Activated naive CD4-positive, alpha-beta T cell treated with anti-CD3 and anti-CD28 coated beads, Interleukin-2, amount 50 U/mL, for 16 hours (primary cell): Measurements from ENCODE around the gene NEDD4.
"Not testable (repeated sequence)": the region's sequence is repeated elsewhere in the genome, so short reads cannot be mapped to it uniquely, and the experiment has no call there.

Source experiments
- DNase-seq: peaks from one replicate; pipeline ENCODE4 v3.0.0-alpha.2; 2020

Gene NEDD4

DNA sequence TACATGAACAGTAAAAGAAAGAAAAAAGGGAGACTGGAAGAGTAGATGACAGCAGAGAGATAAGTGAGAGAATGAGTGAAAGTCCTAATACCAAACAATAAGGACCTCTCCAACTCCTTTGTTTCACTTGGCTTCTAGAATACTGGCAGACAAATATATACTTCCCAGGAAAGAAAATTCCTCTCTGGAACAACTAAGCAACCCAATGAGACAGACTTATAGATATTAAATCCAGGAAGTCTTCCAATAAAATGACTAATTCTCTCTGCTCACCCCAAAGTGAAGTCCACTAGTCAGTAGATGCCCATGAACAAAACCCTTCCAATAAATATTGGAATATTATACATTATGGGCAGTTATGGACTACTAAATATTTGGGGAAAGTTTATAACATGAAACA, 114.2 kb downstream of the NEDD4 start:
- no peak for DNase-seq

DNA sequence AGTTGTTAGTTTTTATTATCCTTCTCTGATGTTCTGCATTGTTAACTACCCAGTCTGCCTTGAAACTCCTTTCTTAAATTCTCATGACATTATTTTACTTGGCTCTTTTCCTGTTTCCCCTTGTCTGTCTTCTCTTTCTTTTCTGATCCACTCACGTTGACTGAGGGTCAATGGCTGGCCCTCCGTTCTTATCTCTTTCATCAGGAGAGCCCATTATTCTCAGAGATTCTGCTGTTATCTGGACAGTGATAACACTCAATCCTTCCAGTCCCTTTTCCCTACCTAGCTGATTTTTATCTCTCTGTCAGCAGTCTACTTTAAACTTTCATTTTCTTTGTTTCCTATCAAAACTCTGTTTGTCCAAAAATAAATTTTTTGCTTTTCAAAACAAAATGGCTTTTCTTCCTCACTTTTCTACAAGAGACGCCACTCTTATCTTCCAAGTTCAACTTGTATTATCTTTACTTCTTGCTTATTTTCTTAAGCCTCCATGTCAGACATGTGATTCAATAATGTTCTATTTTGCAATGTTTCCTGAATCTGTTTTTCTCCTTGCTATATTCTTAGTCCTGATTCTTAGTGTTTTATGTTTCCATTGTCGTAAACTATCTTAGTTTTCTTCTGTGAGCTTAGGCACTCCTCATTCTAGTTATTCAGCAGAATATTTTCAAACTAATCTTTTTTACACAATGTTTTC, 120.2 kb downstream of the NEDD4 start:
- DNase-seq: no peak

DNA sequence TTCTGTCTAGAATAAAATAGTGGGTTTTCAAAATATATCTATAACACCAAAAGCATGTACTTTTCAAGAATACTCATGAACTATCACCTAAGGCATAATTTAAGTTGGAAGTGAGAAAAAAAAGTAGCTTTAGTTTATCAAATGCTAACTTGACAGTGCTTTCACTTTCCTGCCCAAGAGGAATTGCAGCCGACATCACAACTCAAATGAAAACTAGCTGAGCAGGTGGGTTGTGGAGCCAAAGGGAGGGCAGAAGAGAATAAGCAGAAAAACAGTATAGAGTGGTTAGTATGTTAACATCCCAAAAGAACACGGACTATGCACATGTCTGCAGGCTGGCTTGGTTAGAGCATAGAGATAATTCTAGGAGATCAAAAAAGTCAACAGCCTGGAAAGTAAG, 120.9 kb downstream of the NEDD4 start:
- DNase-seq: no peak

DNA sequence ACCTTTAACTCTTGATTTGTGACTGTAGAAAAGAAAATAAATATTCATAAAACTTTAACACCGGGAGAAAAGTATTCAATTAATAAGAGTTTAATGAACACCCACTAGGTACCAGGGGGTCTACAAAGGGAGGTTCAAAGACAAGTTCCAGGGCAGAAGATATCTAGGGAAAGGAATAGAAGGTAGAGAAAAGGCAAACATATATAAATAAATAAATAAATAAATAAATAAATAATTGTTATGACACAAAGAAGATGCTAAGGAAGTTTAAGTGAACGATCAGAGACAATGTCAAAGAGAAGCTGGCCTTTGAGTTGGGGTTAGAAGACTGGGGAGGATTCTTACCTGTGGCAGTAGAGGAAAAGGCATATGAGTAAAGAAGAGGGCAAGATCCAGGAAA, 123.8 kb downstream of the NEDD4 start:
- DNase-seq: no peak

DNA sequence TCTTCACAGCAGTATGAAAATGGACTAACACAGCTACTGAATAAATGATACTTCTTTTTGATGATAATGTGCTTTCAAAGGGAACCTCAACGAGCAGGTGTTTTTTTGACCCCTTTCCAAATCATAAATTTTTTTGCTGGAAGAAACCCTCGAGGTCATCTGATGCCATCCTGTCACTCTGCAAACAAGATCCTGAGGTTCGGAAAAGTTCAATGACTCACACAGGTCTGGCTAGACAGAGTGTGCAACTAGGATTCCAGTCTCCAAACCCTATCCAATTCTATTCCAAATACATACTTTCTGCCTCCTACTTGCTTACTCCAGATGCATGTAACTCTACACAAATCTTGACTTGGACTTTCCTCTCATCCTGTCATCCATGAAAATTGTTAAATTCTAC, 124.7 kb downstream of the NEDD4 start:
- no peak for DNase-seq

DNA sequence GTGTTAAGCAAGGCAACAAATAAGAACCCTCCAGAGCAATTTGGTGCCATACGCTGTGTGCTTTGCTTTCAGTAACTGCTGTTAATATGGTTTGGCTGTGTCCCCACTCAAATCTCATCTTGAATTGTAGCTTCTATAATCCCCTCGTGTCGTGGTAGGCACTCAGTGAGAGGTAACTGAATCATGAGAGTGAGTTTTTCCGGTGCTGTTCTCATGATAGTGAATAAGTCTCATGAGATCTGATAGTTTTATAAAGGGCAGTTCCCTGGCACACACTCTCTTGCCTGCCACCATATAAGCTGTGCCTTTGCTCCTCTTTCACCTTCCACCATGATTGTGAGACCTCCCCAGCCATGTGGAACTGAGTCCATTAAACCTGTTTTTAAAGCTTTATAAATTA, 125.1 kb downstream of the NEDD4 start:
- DNase-seq: not testable (repeated sequence)

DNA sequence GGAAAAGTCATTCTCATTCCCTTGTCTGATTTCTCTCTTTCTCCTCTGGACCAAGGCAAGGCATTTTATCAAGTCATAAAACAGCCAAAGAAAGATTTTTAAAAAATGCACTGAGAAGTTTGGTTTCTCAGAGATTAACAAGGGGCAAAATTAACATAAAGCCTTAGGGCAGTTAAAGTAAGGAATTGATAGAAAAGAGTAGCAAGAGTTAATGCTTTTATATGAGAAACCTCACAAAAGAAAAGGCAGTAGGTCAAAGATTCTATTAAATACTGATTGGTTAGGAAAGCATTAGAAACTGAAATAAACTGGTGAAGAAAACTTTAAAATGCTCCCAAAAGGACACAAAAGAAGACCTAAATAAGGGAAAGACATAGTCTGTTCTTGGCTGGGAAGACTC, 129.5 kb downstream of the NEDD4 start:
- DNase-seq: no peak

DNA sequence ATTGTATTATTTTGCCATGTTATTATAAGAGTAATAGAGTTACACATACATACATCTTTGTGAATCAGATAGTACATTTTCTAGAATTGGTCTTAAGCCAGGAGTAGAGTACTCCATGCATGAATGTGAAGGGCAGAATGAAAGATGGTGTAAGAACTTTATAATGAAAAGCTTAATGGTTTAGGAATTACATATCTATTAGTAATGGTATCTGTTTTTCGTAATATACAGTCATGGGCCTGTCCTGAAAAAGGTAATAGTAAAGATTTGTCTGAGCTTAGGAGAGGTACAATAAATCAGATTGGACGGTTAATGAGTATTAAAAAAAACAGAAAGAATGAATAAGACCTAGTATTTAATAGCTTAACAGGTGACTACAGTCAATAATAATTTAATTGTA, 132.3 kb downstream of the NEDD4 start:
- no peak for DNase-seq

DNA sequence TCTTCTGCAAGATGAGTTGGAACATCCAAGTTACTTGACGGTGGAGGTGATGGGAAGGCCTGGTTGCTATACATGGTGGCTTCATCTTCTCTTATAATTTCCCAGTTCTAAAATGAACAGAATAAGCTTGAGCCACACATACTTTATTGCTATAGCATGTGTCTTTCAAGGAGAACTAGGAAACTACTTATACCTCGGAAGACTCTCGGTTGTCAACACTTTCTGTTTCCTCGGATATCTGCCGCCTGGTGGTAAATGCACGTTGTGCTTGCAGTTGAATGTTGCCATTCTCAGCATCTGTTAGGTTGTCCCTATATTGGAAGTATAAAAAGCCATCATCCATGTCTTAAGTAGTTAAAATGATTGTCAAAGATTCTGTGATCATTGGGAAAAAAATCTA, 132.9 kb downstream of the NEDD4 start:
- no peak for DNase-seq

DNA sequence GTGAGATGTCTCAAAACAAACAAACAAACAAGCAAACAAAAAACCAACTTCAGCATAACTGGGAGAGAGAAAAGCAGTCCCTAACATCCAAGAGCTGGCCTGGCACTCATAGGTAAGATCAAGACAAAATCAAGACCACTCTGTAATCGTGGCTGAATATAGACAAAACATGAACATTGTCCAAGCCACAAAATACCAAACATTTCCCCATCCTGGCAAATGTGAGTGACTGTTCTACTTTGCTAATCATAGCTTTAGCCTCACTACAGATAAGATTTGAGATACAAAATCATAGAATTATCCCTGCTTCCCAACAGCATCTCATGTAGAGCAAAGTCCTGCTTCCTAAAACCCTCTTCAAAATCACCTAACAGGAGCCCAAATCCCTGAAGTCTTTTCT, 133.7 kb downstream of the NEDD4 start:
- DNase-seq: no peak

DNA sequence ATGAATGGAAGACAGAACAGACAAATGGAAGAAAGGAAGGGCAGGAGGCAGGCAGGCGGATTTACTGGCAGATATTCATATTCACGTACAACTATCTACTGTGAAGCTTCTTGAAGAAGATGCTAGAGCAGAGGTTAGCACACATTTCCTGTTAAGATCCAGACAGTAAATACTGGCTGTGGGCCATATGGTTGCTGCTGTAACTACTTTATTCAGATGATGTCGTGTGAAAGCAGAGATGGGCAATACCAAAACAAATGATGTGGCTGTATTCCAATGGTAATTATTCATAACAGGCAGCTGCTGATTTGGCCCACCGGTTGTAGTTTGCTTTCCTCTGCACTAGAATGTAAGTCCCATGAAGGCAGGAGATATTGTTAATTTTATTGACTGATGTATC, 134.8 kb downstream of the NEDD4 start:
- DNase-seq: no peak

DNA sequence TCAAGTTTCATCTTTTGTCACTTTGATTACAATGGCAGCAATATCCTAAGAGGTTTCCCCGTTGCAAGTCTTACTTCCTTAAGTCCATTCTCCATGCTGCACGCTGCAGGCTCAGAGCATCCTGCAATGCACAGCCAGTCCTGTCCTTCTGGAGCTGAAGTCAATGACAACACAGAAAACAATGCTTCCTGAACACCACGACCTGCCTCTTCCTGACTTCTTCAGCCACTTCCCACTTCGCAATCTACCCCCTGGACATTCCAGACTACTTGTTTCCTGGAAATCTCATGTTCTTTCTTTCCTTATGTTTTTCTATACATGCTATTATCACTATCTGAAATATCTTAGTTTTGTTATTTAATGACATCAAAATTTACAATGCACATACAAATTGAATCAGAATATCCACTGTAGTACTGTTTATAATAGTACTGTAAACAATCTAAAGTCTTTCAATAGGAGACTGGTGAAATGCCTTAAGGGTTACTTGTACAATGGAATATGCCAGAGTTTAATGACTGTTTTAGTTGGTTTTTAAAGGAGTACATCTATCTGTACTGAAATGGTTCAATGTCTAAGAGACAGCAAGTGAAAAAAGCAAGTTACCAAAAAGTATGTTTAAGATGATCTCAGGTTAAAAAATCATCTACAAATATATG, 136.8 kb downstream of the NEDD4 start:
- DNase-seq: no peak

DNA sequence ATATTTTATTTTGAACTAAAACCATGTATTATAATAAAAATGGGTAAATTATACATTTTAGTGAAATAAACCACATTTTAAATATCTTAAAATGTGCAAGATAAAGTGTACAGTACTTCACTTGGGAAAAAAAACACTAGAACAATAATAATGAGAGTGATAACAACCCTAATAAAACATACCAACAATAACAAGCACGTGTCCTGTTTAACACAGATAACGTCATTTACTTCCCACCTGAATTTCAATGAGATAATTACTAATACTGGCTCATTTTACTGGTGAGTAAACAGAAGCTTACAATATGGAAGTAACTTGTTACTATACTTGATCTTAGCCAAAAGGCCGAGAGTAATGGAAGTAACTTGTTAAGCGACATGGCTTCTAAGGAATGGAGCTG, 140.3 kb downstream of the NEDD4 start:
- DNase-seq: no peak

DNA sequence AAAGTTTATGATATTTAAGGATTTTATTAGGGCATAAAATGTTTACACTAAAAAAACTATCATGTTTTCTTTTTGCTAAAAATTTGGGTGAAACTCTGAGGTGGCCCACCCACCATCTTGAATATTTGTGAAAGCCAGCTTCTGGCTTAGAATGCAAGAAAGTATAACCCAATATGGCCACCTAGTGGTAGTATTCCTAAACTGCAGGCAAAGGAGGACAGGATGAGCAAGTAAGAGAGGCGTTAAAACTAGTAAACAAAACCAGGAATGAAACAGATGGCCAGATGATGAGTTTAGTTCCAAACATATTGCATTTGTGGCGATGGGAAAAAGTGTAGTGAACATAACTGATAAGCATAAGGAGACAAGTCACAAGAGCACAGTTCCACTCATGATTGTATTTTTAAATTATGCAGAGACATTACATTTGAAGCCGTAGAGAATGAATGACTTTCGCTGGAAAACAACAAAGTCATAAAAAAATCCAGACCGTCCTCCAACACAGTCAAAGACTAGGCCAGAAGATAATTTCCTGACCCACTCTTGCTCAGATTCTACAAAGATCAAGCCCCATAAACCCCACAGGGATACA, 147.2 kb downstream of the NEDD4 start:
- no peak for DNase-seq

DNA sequence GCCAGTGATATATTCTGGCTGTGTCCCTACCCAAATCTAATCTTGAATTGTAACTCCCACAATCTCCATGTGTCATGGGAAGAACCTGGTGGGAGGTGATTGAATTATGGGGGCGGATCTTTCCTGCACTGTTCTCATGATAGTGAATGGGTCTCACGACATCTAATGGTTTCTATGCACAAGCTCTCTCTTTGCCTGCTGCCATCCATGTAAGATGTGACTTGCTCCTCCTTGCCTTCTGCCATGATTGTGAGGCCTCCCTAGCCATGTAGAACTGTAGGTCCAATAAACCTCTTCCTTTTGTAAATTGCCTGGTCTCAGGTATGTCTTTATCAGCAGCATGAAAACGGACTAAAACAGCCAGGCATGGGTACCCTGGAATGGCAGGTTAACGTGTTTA, 150.5 kb downstream of the NEDD4 start:
- not testable (repeated sequence) for DNase-seq

DNA sequence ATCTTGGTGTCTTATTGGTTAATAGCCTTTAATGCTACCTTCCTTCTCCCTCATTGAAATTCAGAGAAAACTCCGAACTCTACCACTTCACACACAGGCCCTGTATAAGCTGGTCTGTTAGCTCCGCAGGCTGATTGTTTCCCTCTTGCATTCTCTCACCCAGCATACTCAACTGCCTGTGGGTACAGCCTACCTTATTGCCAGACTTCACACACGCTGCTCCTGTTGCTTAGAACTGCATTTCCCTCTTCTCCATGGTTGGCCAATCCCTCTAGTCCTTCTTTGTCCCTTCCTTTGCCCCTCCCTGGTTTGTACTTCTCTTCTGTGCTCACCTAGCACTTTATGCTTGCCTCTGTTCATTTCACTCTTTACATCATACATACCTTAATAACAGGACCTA, 157.5 kb downstream of the NEDD4 start:
- DNase-seq: no peak

DNA sequence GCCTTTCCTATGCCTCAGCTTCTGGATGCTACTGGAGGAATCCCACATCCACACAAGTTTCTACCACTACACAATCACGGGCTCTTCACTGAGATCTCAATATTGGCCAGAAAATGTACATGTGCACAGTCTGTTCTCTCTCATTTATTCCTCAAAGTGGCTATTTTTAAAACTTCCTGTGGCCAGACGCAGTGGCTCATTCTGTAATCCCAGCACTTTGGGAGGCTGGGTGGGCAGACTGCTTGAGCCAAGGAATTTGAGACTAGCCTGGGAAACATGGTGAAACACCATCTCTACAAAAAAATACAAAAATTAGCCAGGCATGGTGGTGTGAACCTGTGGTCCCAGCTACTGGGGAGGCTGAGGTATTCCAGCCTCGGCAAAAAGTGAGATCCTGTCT, 159.1 kb downstream of the NEDD4 start:
- DNase-seq: no peak

DNA sequence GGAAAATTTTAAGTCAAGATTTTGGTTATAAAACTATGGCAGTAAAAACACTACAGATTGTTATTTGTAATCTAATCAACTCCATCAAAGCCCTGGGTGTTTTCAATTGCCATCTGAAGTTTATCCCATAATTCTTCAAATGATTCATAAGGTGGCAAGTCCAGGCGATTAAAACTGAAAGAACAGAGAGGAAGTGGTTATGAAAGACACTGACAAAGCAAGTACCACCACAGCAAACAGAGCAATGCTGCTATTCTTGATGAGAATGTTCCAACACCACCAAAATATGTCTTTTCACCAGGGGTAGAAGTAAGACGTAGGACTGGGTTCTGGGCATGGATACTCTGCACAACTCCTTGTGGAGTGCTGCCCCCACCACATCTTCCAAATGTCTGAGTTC, 163.6 kb downstream of the NEDD4 start:
- no peak for DNase-seq

DNA sequence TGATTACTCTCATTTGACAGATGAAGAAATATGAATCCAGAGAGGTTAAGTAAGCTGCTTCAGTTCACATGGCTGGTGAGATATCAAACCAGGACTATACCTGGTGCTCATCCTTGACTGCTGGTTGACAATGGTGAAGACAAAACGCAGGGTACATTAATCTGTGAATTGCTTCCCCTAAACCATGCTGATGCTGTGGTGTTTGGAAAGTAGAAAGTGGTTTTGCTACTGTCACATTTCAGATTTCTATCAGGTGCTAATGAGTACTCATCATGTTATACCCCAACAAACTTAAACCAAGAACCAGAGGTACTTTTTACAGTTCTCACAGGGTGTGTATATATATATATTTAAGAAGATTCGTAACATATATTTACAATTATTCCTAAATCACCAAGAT, 165.5 kb downstream of the NEDD4 start:
- DNase-seq: no peak

DNA sequence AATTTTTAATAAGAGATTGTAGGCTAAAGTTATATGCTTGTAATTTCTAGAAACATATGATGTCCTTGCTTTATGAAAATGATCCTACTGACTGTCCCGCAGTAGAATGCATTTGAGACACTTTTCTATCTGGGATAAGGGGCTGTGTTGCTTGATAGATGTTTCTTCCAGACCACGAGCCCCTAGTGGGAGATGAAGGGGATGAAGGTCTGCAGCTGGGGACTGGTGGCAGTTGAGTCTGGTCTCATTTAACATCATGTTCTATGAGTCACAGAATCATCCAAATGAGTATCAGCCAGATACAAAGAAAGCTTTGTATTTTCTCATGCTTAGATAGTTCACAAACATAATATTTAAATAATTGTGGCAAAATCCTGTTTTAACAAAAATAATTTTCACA, 166.2 kb downstream of the NEDD4 start:
- DNase-seq: no peak

DNA sequence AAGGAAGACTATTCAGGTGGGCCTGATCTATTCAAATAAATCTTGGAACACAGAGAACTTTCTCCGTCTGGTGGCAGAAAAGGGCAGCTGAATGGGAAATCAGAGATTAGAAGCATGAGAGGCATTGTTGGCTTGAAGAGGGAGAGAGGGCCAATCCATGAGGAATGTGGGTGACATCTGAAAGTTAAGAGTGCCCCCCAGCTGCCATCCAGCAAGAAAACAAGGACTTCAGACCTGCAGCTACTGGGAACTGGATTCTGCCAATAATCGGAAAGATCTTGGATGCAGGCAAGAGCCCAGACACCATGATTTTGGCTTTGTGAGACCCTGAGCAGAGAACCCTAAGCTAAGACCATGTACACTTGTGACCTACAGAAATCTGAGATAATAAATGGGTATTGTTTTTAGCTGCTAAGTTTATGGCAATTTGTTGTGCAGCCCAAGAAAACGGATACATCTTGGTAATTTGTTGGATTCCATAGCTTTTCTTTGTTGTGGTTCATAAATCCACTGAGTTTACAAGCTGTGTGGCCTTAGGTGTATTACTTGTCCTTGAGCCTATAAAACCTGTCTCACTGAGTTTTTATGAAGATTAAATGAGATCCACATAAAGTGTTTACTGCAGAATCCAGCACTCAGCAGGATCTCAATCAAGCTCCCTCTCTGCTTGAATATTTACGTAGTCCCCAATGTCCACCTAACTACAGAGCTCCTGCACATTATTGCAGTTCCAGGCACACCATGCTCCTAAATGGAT, 168.4 kb downstream of the NEDD4 start:
- DNase-seq: no peak

DNA sequence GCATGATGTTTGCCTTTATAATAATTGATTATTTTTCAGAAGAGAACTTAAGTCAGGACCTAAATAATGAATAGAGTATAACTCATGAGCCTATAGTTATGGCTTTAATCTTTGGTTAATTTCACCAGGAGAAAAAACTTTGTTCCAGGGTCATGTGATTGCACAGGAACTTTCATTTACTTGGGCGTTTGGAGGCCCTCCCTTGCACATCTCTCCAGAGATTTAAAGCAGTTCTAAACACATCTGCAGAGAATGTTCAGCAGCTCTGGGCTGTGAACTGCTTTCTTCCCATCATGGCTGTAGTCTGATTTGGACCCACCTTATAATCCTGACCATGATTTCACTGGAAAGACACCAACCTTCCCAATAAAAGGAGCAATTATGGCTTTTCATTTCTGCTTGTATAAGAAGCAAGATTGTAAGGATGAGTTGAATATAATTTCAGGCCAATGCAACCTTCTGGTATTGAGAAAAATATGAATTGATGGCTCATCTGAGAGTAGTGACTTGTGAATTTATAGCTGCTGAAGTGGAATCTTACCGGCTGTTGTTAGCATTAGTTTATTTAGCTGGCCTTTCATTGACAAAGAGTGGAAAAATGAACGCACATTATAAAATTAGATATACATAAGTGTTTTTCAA, 169.6 kb downstream of the NEDD4 start:
- no peak for DNase-seq

DNA sequence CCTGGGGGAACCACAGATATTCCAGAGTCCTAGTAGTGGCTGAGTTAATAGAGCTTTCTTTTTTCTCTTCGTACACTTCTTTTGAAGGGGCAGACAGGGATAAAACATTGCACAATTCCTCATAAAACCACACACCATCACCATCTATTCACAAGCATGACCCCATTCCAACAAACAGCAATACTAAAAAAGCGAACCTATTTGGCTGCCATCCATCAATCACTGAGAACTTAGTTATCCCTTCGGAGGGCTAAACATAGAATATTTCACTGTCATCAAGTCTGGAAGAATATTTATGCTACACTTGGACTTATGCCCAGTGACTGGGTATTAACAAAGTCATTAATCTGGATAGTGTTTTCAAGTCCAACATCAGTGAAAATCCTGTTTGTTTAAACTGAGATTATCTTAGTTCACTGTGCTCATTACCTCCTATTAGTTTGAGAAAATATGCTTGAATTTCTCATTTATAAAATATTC, 170.2 kb downstream of the NEDD4 start:
- DNase-seq: no peak
